Activated naive CD4-positive, alpha-beta T cell treated with anti-CD3 and anti-CD28 coated beads, Interleukin-2, amount 50 U/mL, for 24 hours (primary cell): ENCODE data around the gene ZNF423.

Experiments used
- H3K27ac Mint-ChIP-seq: one replicate; pipeline ENCODE4 v1.8.0; 2021; ENCODE audit warnings: mild to moderate bottlenecking, mixed read lengths
- H3K27me3 Mint-ChIP-seq: one replicate; pipeline ENCODE4 v1.8.0; 2021; ENCODE audit warnings: mixed read lengths
- H3K36me3 Mint-ChIP-seq: one replicate; pipeline ENCODE4 v1.8.0; 2021; ENCODE audit warnings: mixed read lengths
- H3K4me1 Mint-ChIP-seq: one replicate; pipeline ENCODE4 v1.8.0; 2021; ENCODE audit warnings: mixed read lengths
- H3K4me3 Mint-ChIP-seq: one replicate; pipeline ENCODE4 v1.8.0; 2021; ENCODE audit warnings: mild to moderate bottlenecking, mixed read lengths
- H3K9me3 Mint-ChIP-seq: one replicate; pipeline ENCODE4 v1.8.0; 2021; ENCODE audit warnings: mixed read lengths

The ZNF423 gene

GRCh38 chr16:49730772-49731171, 125.1 kb downstream of the ZNF423 start:
- no peak overlapping the region for H3K4me3 Mint-ChIP-seq
- peaks cover 2% of the 10 kb centered on the region for H3K27me3 Mint-ChIP-seq
- H3K9me3 Mint-ChIP-seq: peaks cover 4% of the 10 kb centered on the region
- H3K36me3 Mint-ChIP-seq: no peaks in the 10 kb centered on the region
- no peak overlapping the region for H3K27ac Mint-ChIP-seq
- H3K4me1 Mint-ChIP-seq: no peaks in the 10 kb centered on the region

- H3K4me3 Mint-ChIP-seq: no peak overlapping the region
- H3K27me3 Mint-ChIP-seq: peaks cover 2% of the 10 kb centered on the region
- H3K27ac Mint-ChIP-seq: no peak overlapping the region
- no peaks in the 10 kb centered on the region for H3K4me1 Mint-ChIP-seq
- H3K36me3 Mint-ChIP-seq: no peaks in the 10 kb centered on the region
- H3K9me3 Mint-ChIP-seq: peaks cover 4% of the 10 kb centered on the region
Measured at GRCh38 chr16:49727611-49728010, 128.3 kb downstream of the ZNF423 start.

GRCh38 chr16:49726155-49726554, 129.8 kb downstream of the ZNF423 start:
- peaks cover 4% of the 10 kb centered on the region for H3K9me3 Mint-ChIP-seq
- no peak overlapping the region for H3K27ac Mint-ChIP-seq
- H3K27me3 Mint-ChIP-seq: peaks cover 2% of the 10 kb centered on the region

GRCh38 chr16:49725651-49726050, 130.3 kb downstream of the ZNF423 start:
- Mint-ChIP-seq H3K4me3 (no peak overlapping the region), H3K9me3 (peaks cover under 1% of the 10 kb centered on the region), H3K27me3 (peaks cover 2% of the 10 kb centered on the region), H3K4me1 (no peaks in the 10 kb centered on the region), H3K27ac (no peak overlapping the region), H3K36me3 (no peaks in the 10 kb centered on the region)

More at GRCh38 chr16:49726155-49726554, 129.8 kb downstream of the ZNF423 start:
- Mint-ChIP-seq H3K4me1 (no peaks in the 10 kb centered on the region), H3K4me3 (no peak overlapping the region), H3K36me3 (no peaks in the 10 kb centered on the region)

- Mint-ChIP-seq H3K36me3 (no peaks in the 10 kb centered on the region), H3K9me3 (no peaks in the 10 kb centered on the region), H3K4me3 (no peak overlapping the region), H3K27ac (no peak overlapping the region), H3K27me3 (peaks cover 2% of the 10 kb centered on the region), H3K4me1 (no peaks in the 10 kb centered on the region)
Measured at GRCh38 chr16:49724774-49725173, 131.1 kb downstream of the ZNF423 start.

- Mint-ChIP-seq H3K36me3 (no peaks in the 10 kb centered on the region), H3K27ac (no peak overlapping the region), H3K4me1 (no peaks in the 10 kb centered on the region)
Measured at GRCh38 chr16:49723310-49723709, 132.6 kb downstream of the ZNF423 start.

GRCh38 chr16:49720225-49720624, 135.7 kb downstream of the ZNF423 start:
- Mint-ChIP-seq H3K36me3 (no peaks in the 10 kb centered on the region), H3K27me3 (no peaks in the 10 kb centered on the region), H3K9me3 (no peaks in the 10 kb centered on the region), H3K27ac (no peak overlapping the region), H3K4me3 (no peak overlapping the region), H3K4me1 (no peaks in the 10 kb centered on the region)

More at GRCh38 chr16:49723310-49723709, 132.6 kb downstream of the ZNF423 start:
- H3K27me3 Mint-ChIP-seq: peaks cover 2% of the 10 kb centered on the region
- H3K9me3 Mint-ChIP-seq: no peaks in the 10 kb centered on the region
- no peak overlapping the region for H3K4me3 Mint-ChIP-seq

- H3K4me3 Mint-ChIP-seq: no peak overlapping the region
- no peak overlapping the region for H3K27ac Mint-ChIP-seq
- no peaks in the 10 kb centered on the region for H3K4me1 Mint-ChIP-seq
- H3K9me3 Mint-ChIP-seq: no peaks in the 10 kb centered on the region
- no peaks in the 10 kb centered on the region for H3K36me3 Mint-ChIP-seq
- H3K27me3 Mint-ChIP-seq: no peaks in the 10 kb centered on the region
Measured at GRCh38 chr16:49717689-49718088, 138.2 kb downstream of the ZNF423 start.

GRCh38 chr16:49716339-49716934, 139.5 kb downstream of the ZNF423 start:
- H3K27me3 Mint-ChIP-seq: no peaks in the 10 kb centered on the region
- H3K4me3 Mint-ChIP-seq: no peak overlapping the region
- no peaks in the 10 kb centered on the region for H3K4me1 Mint-ChIP-seq
- no peaks in the 10 kb centered on the region for H3K36me3 Mint-ChIP-seq
- H3K27ac Mint-ChIP-seq: no peak overlapping the region
- H3K9me3 Mint-ChIP-seq: no peaks in the 10 kb centered on the region

GRCh38 chr16:49713770-49714169, 142.1 kb downstream of the ZNF423 start:
- Mint-ChIP-seq H3K9me3 (no peaks in the 10 kb centered on the region), H3K4me3 (no peak overlapping the region), H3K27me3 (no peaks in the 10 kb centered on the region), H3K27ac (no peak overlapping the region), H3K4me1 (no peaks in the 10 kb centered on the region), H3K36me3 (no peaks in the 10 kb centered on the region)

- H3K9me3 Mint-ChIP-seq: no peaks in the 10 kb centered on the region
- H3K27ac Mint-ChIP-seq: no peak overlapping the region
- peaks cover 2% of the 10 kb centered on the region for H3K27me3 Mint-ChIP-seq
- H3K4me1 Mint-ChIP-seq: no peaks in the 10 kb centered on the region
- H3K4me3 Mint-ChIP-seq: no peak overlapping the region
- no peaks in the 10 kb centered on the region for H3K36me3 Mint-ChIP-seq
Measured at GRCh38 chr16:49712542-49712941, 143.4 kb downstream of the ZNF423 start.

- H3K9me3 Mint-ChIP-seq: no peaks in the 10 kb centered on the region
Measured at GRCh38 chr16:49712106-49712505, 143.8 kb downstream of the ZNF423 start.

GRCh38 chr16:49709057-49709456, 146.9 kb downstream of the ZNF423 start:
- Mint-ChIP-seq H3K36me3 (no peaks in the 10 kb centered on the region), H3K4me3 (no peak overlapping the region), H3K4me1 (no peaks in the 10 kb centered on the region), H3K9me3 (no peaks in the 10 kb centered on the region), H3K27ac (no peak overlapping the region), H3K27me3 (peaks cover 2% of the 10 kb centered on the region)

More at GRCh38 chr16:49712106-49712505, 143.8 kb downstream of the ZNF423 start:
- Mint-ChIP-seq H3K4me1 (no peaks in the 10 kb centered on the region), H3K36me3 (no peaks in the 10 kb centered on the region), H3K4me3 (no peak overlapping the region), H3K27ac (no peak overlapping the region), H3K27me3 (peaks cover 2% of the 10 kb centered on the region)

- H3K27ac Mint-ChIP-seq: no peak overlapping the region
- no peaks in the 10 kb centered on the region for H3K9me3 Mint-ChIP-seq
- no peaks in the 10 kb centered on the region for H3K4me1 Mint-ChIP-seq
- no peaks in the 10 kb centered on the region for H3K36me3 Mint-ChIP-seq
- no peak overlapping the region for H3K4me3 Mint-ChIP-seq
- peaks cover 2% of the 10 kb centered on the region for H3K27me3 Mint-ChIP-seq
Measured at GRCh38 chr16:49708491-49708890, 147.4 kb downstream of the ZNF423 start.

- Mint-ChIP-seq H3K9me3 (no peaks in the 10 kb centered on the region), H3K4me3 (no peak overlapping the region), H3K4me1 (no peaks in the 10 kb centered on the region), H3K36me3 (no peaks in the 10 kb centered on the region), H3K27ac (no peak overlapping the region), H3K27me3 (peaks cover 2% of the 10 kb centered on the region)
Measured at GRCh38 chr16:49706620-49707355, 149.1 kb downstream of the ZNF423 start.

- peaks cover 2% of the 10 kb centered on the region for H3K27me3 Mint-ChIP-seq
- no peaks in the 10 kb centered on the region for H3K9me3 Mint-ChIP-seq
- H3K36me3 Mint-ChIP-seq: no peaks in the 10 kb centered on the region
- no peaks in the 10 kb centered on the region for H3K4me1 Mint-ChIP-seq
- H3K4me3 Mint-ChIP-seq: no peak overlapping the region
- H3K27ac Mint-ChIP-seq: no peak overlapping the region
Measured at GRCh38 chr16:49704586-49705155, 151.2 kb downstream of the ZNF423 start.
